KMS-11 (cell line): Measurements from ENCODE around the gene MAN2A1.

Source experiments
- H2AFZ ChIP-seq: fragments of 200-600 bp; sonication (generic); 2 replicates; pipeline ENCODE4 v1.6.1; 2016; ENCODE audit warnings: antibody characterized with exemption, mixed run types, low read depth
- H3K27ac ChIP-seq: fragments of 200-600 bp; sonication (generic); 2 replicates; pipeline ENCODE4 v1.6.1; 2016; ENCODE audit warnings: mild to moderate bottlenecking, mixed run types
- H3K27me3 ChIP-seq: fragments of 200-600 bp; sonication (generic); 2 replicates; pipeline ENCODE4 v1.6.1; 2017; ENCODE audit warnings: mild to moderate bottlenecking, low read depth, mixed run types, moderate library complexity; ENCODE audit not compliant: insufficient read depth
- H3K36me3 ChIP-seq: fragments of 200-600 bp; sonication (generic); 2 replicates; pipeline ENCODE4 v1.6.1; 2017; ENCODE audit warnings: mild to moderate bottlenecking, mixed run types; ENCODE audit not compliant: insufficient read depth
- H3K4me1 ChIP-seq: fragments of 200-600 bp; sonication (generic); 2 replicates; pipeline ENCODE4 v1.6.1; 2016; ENCODE audit warnings: mild to moderate bottlenecking, low read depth, mixed run types; ENCODE audit not compliant: poor library complexity, severe bottlenecking
- H3K4me2 ChIP-seq: fragments of 200-600 bp; sonication (generic); 2 replicates; pipeline ENCODE4 v1.7.0; 2016; ENCODE audit warnings: mild to moderate bottlenecking, mixed run types
- H3K4me3 ChIP-seq: fragments of 200-600 bp; sonication (generic); IDR thresholded peaks from 2 replicates; pipeline ENCODE4 v1.6.1; 2017; ENCODE audit warnings: low read depth, low read length, mixed read lengths; ENCODE audit not compliant: insufficient read depth
- H3K79me2 ChIP-seq: fragments of 200-600 bp; sonication (generic); 2 replicates; pipeline ENCODE4 v1.6.1; 2016; ENCODE audit warnings: low read depth, mixed run types; ENCODE audit not compliant: insufficient read depth
- H3K9ac ChIP-seq: fragments of 200-600 bp; sonication (generic); 2 replicates; pipeline ENCODE4 v1.6.1; 2016; ENCODE audit warnings: mild to moderate bottlenecking, mixed run types
- H4K20me1 ChIP-seq: fragments of 200-600 bp; sonication (generic); 2 replicates; pipeline ENCODE4 v1.6.1; 2016; ENCODE audit warnings: mild to moderate bottlenecking, mixed run types; ENCODE audit not compliant: insufficient read depth
- CTCF ChIP-seq: fragments of 200-600 bp; sonication (generic); conservative IDR thresholded peaks from 2 replicates; pipeline ENCODE4 v1.6.1; 2017; ENCODE audit warnings: low read depth, mild to moderate bottlenecking, antibody characterized with exemption, low read length, moderate library complexity, mixed read lengths

The MAN2A1 gene

GRCh38 chr5:109876941-109877669 lies 187.4 kb downstream of the MAN2A1 start:
- Histone ChIP-seq H3K4me2 (no peak overlapping the region), H3K36me3 (no peaks in the 10 kb centered on the region), H3K27me3 (no peaks in the 10 kb centered on the region), H3K4me1 (peaks cover 24% of the 10 kb centered on the region), H3K27ac (no peak overlapping the region), H3K79me2 (no peaks in the 10 kb centered on the region), H3K9ac (no peak overlapping the region), H2AFZ (no peak overlapping the region), H3K4me3 (no peak overlapping the region), H4K20me1 (no peaks in the 10 kb centered on the region)
- no peak for TF ChIP-seq CTCF

- Histone ChIP-seq H3K9ac (no peak overlapping the region), H3K4me2 (no peak overlapping the region), H3K4me1 (peaks cover 24% of the 10 kb centered on the region), H3K27ac (no peak overlapping the region), H3K4me3 (no peak overlapping the region), H3K79me2 (no peaks in the 10 kb centered on the region), H3K36me3 (no peaks in the 10 kb centered on the region), H2AFZ (no peak overlapping the region), H4K20me1 (no peaks in the 10 kb centered on the region), H3K27me3 (no peaks in the 10 kb centered on the region)
- TF ChIP-seq CTCF, result no peak
Observed at GRCh38 chr5:109877670-109878045, 187.9 kb downstream of the MAN2A1 start.

- Histone ChIP-seq H4K20me1 (no peaks in the 10 kb centered on the region), H3K4me3 (no peak overlapping the region), H2AFZ (no peak overlapping the region), H3K4me1 (peaks cover 24% of the 10 kb centered on the region), H3K79me2 (no peaks in the 10 kb centered on the region), H3K36me3 (no peaks in the 10 kb centered on the region), H3K27ac (no peak overlapping the region), H3K4me2 (no peak overlapping the region), H3K9ac (no peak overlapping the region), H3K27me3 (no peaks in the 10 kb centered on the region)
- no peak for TF ChIP-seq CTCF
Observed at GRCh38 chr5:109878887-109879286, 189.2 kb downstream of the MAN2A1 start.

- no peak overlapping the region for H3K27ac ChIP-seq
- no peak overlapping the region for H2AFZ ChIP-seq
- no peak overlapping the region for H3K4me3 ChIP-seq
- H4K20me1 ChIP-seq, result no peaks in the 10 kb centered on the region
- no peaks in the 10 kb centered on the region for H3K79me2 ChIP-seq
- H3K27me3 ChIP-seq, result no peaks in the 10 kb centered on the region
- no peaks in the 10 kb centered on the region for H3K36me3 ChIP-seq
- H3K4me2 ChIP-seq, result no peak overlapping the region
- peaks cover 7% of the 10 kb centered on the region for H3K4me1 ChIP-seq
- TF ChIP-seq CTCF, result no peak
- no peak overlapping the region for H3K9ac ChIP-seq
Observed at GRCh38 chr5:109880907-109881685, 191.4 kb downstream of the MAN2A1 start.
